GM10248 (cell line): ENCODE data around the gene RIC1.

Source experiments
- CTCF ChIA-PET: fragments of 300-600 bp; sonication (Branson Sonifier 250); formaldehyde crosslinking; extraction: SDS; loops from one replicate; lab custom pipeline; 2021; ENCODE audit warnings: antibody characterized with exemption; lab: Yijun Ruan, JAX
- POLR2A ChIA-PET: fragments of 350-650 bp; sonication (Branson Sonifier 250); formaldehyde crosslinking; extraction: SDS; loops from one replicate; lab custom pipeline; 2020; ENCODE audit warnings: antibody characterized with exemption; lab: Yijun Ruan, JAX
- DNase-seq: peaks from one replicate; pipeline ENCODE4 v3.0.0; 2012; ENCODE audit errors: extremely low spot score
- TF ChIP-seq, protein P1 (sequence below): IDR thresholded peaks from 2 replicates; pipeline ENCODE4 v1.5.1; 2012; ENCODE audit warnings: mild to moderate bottlenecking, low read depth; ENCODE audit errors: extremely low read depth, missing control alignments, control extremely low read depth

The RIC1 gene

DNA sequence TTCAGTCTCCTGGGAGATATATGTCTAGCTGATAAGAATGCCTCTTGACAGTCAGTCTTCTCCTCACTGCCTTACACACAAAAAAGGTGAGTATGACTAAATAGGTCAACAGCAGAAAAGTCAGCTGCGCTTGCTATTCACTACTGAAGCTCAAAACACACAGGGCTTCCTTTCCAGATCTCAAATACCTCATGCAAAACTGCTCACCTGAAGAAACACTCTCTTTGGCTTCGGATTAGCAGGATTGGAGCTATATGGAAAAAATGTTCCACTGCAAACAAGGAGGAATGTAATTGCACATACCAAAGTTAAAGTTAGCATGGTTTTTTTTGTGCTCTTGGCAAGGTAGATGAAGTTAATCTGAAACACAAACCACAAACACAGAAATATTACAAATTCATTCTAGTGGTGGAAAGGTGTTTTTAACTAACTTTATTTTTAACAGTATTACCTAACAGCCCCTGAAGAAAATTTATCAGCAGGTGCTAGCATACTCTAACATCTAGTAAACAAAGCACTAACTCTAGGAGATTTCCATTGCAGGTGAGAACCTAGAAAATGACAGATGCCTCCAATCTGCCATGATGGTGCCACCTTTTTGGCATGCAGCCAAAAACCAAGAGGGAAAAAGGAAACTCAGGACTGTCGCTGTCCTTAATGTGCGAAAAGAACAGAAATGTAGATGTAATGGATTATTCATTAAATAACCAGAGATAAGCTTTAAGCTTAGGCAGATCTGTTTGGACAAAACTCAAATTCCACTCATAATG, 172.2 kb downstream of the RIC1 start:
- CTCF ChIA-PET: no interaction called here
- TF ChIP-seq, protein P1, sequence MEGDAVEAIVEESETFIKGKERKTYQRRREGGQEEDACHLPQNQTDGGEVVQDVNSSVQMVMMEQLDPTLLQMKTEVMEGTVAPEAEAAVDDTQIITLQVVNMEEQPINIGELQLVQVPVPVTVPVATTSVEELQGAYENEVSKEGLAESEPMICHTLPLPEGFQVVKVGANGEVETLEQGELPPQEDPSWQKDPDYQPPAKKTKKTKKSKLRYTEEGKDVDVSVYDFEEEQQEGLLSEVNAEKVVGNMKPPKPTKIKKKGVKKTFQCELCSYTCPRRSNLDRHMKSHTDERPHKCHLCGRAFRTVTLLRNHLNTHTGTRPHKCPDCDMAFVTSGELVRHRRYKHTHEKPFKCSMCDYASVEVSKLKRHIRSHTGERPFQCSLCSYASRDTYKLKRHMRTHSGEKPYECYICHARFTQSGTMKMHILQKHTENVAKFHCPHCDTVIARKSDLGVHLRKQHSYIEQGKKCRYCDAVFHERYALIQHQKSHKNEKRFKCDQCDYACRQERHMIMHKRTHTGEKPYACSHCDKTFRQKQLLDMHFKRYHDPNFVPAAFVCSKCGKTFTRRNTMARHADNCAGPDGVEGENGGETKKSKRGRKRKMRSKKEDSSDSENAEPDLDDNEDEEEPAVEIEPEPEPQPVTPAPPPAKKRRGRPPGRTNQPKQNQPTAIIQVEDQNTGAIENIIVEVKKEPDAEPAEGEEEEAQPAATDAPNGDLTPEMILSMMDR: no peak
- DNase-seq: no peak
- POLR2A ChIA-PET: no interaction called here

DNA sequence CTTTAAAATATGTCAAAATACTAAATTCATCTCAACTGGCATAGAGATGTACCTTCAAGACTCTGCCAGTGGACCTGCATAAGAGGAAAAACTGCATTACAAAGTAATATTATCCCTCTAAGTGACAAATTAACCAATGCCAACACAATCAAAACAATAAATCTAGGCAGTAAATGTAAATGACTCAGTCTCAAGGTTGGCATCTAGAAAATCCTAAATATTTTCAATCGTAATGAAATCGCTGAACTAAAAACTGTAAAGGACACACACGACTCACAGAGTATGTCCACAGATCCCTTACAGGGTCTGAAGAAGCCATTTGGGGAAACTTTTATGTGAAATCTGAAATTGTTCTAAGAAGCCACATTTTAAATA, 172.8 kb downstream of the RIC1 start:
- DNase-seq: no peak
- POLR2A ChIA-PET: no interaction called here
- TF ChIP-seq, protein P1: no peak
- CTCF ChIA-PET: no interaction called here

DNA sequence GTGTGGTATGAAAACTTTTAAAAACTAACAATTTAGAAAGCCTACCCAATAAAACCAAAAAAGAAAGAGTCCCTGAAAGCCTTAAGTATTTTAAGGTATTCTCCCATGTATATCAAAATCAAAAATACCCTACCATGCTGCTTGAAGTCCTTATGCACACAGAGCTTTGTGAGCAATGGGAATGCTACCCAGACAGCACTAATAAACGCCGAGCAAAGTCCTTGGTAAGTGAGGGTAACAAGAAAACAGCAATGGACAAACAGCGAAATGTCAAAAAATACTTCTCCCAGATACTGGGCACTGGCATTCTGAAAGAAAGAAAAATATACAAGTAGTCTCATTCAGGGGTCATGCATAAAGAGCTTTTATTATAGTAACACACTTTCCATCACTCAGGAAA, 176.6 kb downstream of the RIC1 start:
- no peak for DNase-seq
- TF ChIP-seq, protein P1: no peak
- POLR2A ChIA-PET: no interaction called here
- CTCF ChIA-PET: interaction anchor here (0.7 kb wide), 1 partner anchor 28 kb away, joined by 4 read pairs; the partner anchor contains the start of gene ERMP1

DNA sequence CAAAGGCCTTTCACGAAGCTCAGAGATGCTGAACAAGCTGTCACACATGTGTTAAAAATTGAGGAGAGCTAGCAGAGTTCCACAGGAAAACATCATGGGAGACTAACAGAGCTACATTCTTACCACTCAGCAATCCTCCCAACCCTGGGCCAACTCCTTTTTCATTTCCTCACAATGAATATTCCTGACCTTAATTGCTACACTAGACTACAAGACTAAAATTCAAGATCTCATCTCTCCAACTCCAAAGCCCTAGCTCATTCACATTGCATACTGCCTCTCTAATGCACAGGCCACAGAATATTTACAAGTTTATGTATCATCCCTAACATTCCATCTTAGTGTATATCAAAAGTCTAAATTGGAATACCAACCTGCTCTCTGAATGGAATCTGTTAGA, 182.8 kb downstream of the RIC1 start:
- no peak for DNase-seq
- TF ChIP-seq, protein P1: no peak
- ChIA-PET POLR2A (no interaction called here), CTCF (interaction anchor here (0.9 to 1.4 kb wide), 6 partner anchors 9 to 23 kb away, joined by 3 to 5 read pairs (median 3); partner anchors contain the start of gene ERMP1)

DNA sequence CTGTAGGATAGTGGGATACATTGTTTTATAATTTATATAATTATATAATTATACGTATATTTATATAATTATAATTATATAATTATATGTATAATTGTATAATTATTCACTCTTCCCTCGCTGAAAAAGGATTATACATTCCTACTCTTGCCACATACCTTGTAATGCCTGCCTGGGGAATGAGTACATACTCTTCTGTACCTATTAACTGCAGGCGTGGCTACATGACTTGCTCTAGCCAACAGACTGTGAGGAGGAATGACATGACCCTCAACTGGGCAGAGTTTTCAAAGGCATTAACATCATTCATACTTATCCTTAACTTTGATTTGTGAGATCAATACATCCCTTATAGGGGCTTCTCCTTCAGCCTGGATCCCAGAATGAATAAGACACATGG, 184.9 kb downstream of the RIC1 start:
- TF ChIP-seq, protein P1: no peak
- no peak for DNase-seq
- ChIA-PET CTCF (no interaction called here), POLR2A (no interaction called here)

DNA sequence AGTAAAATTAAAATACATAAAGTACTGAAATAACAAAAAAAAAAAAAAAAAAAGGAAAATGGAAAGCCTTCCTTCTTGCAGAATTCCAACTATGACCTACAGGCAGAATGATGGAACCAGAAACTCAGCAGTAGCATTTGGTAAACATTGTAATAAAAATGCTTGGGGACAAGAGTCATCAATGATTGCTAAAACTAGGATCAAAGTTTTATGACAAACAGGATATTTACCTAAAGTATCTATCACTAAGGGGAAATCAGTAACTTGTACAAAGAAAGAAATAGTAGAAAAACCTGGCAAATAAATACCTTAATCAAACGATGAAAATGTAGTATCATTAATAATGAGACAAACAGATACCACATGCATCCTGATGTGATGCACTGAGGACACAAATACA, 186.6 kb downstream of the RIC1 start:
- POLR2A ChIA-PET: no interaction called here

More for the DNA sequence above, 186.6 kb downstream of the RIC1 start:
- DNase-seq: no peak
- TF ChIP-seq, protein P1: no peak
- CTCF ChIA-PET: no interaction called here
